WERI-Rb-1 (cell line): ENCODE measurements around the gene EEFSEC.
A peak's percentile ranks its signal among the peaks of the same experiment; 100 is the strongest.

Source experiments
- DNase-seq: peaks from one replicate; pipeline ENCODE4 v3.0.0-alpha.2; 2020
- H3K27ac ChIP-seq: fragments of 250-450 bp; sonication (Bioruptor Pico); 2 replicates; pipeline ENCODE4 v1.5.1; 2020; ENCODE audit warnings: mild to moderate bottlenecking, moderate library complexity
- H3K27me3 ChIP-seq: fragments of 250-450 bp; sonication (Bioruptor Pico); 2 replicates; pipeline ENCODE4 v1.5.1; 2021; ENCODE audit warnings: mild to moderate bottlenecking, low read depth, moderate library complexity; ENCODE audit not compliant: insufficient read depth, severe bottlenecking
- H3K36me3 ChIP-seq: fragments of 250-450 bp; sonication (Bioruptor Pico); 2 replicates; pipeline ENCODE4 v1.5.1; 2020; ENCODE audit warnings: mild to moderate bottlenecking, moderate library complexity
- H3K4me3 ChIP-seq: 2 replicates; pipeline ENCODE4 v1.5.1; 2011; ENCODE audit warnings: low read depth, mild to moderate bottlenecking, control low read depth, low read length
- H3K9me3 ChIP-seq: fragments of 250-450 bp; sonication (Bioruptor Pico); 2 replicates; pipeline ENCODE4 v1.5.1; 2021; ENCODE audit warnings: mild to moderate bottlenecking, moderate library complexity; ENCODE audit not compliant: severe bottlenecking
- TF ChIP-seq, protein P1 (sequence below): IDR thresholded peaks from 2 replicates; pipeline ENCODE4 v1.5.1; 2011; ENCODE audit warnings: low read depth, mild to moderate bottlenecking, control low read depth, inconsistent platforms, low read length

The EEFSEC gene

DNA sequence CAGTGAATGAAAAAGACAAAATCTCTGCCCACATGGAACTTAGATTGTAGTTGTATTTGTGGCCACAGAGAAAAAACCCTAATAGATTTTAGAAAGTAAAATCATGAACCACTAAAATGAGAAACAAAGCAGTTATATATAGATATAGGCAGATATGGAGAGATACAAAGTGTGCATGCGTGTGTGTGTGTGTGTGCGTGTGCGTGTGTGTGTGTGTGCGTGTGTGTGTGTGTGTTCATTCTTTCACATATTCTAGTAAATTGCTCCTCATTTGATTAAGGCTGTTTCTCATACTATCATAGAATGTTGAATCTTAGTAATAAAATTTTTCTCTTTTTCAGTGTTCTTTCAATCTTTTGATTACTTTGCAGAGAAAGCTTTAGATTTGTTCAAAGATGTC lies 194.8 kb downstream of the EEFSEC start:
- no peak overlapping the region for H3K4me3 ChIP-seq
- H3K27ac ChIP-seq: no peak overlapping the region; the same call in 1 of the 2 replicates
- no peaks in the 10 kb centered on the region for H3K9me3 ChIP-seq
- 0 out of 2 replicates have a peak, but pooled peaks cover 4% of the 10 kb centered on the region for H3K36me3 ChIP-seq
- TF ChIP-seq, protein P1, sequence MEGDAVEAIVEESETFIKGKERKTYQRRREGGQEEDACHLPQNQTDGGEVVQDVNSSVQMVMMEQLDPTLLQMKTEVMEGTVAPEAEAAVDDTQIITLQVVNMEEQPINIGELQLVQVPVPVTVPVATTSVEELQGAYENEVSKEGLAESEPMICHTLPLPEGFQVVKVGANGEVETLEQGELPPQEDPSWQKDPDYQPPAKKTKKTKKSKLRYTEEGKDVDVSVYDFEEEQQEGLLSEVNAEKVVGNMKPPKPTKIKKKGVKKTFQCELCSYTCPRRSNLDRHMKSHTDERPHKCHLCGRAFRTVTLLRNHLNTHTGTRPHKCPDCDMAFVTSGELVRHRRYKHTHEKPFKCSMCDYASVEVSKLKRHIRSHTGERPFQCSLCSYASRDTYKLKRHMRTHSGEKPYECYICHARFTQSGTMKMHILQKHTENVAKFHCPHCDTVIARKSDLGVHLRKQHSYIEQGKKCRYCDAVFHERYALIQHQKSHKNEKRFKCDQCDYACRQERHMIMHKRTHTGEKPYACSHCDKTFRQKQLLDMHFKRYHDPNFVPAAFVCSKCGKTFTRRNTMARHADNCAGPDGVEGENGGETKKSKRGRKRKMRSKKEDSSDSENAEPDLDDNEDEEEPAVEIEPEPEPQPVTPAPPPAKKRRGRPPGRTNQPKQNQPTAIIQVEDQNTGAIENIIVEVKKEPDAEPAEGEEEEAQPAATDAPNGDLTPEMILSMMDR: no peak
- H3K27me3 ChIP-seq: no peaks in the 10 kb centered on the region
- DNase-seq: no peak

DNA sequence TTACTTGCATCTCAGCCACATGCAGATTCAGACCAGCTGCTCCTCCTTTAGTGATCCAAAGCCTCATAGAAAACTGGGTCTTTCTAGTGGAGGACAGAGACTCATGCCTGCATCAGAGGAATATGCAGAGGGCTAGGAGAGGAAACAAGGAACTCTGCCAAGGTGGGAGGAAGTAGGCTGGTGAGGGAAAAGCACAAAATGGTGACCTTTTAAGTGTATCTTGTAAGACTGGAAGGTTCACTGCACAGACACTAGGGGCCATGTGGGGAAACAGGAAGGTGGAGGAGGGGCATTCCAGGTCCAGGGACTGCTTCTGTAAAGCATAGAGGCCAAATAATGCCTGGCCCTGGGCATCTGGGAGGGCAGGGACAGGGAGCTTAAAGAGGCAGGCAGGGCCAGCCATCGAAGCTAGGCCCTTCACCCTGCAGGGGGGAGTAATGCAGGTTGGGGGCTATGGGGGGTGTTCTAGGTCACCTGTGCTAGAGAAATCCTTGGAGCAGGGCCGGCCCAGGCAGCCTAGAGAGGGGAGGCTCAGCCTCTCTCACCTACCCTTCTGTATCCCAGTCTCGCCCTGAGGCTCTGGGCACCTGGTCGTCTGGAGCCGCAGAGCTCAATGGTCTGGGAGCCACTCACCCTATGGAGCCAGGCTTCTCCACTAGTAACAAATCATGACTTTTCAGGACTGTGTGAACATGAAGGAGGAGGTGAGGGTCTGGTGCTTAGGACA lies 195.7 kb downstream of the EEFSEC start:
- peak overlapping the region; percentile 35 for H3K27ac ChIP-seq
- H3K4me3 ChIP-seq: no peak overlapping the region
- no peaks in the 10 kb centered on the region for H3K9me3 ChIP-seq
- DNase-seq: peak; percentile 50
- H3K36me3 ChIP-seq: 0 out of 2 replicates have a peak, but pooled peaks cover 4% of the 10 kb centered on the region
- H3K27me3 ChIP-seq: no peaks in the 10 kb centered on the region
- TF ChIP-seq, protein P1: no peak

DNA sequence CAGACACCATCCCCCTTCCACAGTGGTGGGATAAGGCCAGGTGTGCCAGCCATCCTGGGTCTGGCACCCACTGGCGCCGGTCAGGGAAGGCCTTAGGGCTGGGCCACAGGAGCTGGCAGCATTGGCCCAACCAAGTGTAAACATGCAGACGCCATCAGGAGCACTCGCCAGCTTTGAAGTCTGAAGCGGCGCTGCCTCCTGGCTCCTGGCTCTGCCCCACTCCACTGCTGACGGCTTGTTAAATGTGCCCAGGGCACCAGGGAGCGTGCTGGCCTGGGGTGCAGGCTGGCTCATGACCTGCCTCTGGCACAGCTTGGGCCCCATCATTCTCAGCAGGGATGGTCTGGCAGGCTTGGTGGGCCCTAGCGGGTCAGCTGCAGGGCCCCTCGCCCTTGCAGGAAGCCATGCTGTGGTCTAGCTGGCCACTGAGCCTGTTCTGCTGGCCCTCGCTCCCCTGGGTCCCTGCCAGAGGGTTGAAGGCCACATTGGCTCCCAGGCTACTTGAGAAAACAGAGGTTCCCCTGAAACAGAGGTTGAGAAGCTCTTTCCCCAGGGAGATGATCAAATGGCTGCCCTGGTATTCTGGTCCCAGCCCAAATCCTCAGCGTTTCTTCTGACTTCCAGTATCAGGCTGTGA lies 196.8 kb downstream of the EEFSEC start:
- Histone ChIP-seq H3K4me3 (no peak overlapping the region), H3K27ac (no peak overlapping the region), H3K9me3 (no peaks in the 10 kb centered on the region), H3K27me3 (no peaks in the 10 kb centered on the region), H3K36me3 (no peaks in the 10 kb centered on the region)
- DNase-seq: no peak
- TF ChIP-seq, protein P1: no peak

DNA sequence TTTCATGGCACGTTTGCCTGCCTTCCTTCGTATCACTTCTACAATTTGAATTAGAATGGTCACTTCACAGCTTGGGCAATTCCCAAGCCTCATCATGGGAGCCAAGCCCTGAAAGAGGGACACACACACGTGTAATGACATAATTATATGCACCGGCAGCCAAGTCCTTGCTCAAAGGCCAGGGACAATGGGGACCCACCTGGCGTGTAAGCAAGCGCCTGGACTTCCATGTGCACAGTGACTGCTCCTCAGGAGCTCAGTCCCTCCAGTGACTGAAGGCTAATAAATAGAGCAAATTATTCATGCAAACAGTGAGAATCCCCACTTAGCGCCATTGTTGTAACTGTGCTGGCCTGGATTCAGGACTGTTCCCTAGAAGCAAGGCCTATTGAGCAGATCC lies 198.3 kb downstream of the EEFSEC start:
- Histone ChIP-seq H3K4me3 (no peak overlapping the region), H3K9me3 (no peaks in the 10 kb centered on the region), H3K27me3 (no peaks in the 10 kb centered on the region), H3K27ac (no peak overlapping the region), H3K36me3 (no peaks in the 10 kb centered on the region)
- TF ChIP-seq, protein P1: no peak
- DNase-seq: no peak

DNA sequence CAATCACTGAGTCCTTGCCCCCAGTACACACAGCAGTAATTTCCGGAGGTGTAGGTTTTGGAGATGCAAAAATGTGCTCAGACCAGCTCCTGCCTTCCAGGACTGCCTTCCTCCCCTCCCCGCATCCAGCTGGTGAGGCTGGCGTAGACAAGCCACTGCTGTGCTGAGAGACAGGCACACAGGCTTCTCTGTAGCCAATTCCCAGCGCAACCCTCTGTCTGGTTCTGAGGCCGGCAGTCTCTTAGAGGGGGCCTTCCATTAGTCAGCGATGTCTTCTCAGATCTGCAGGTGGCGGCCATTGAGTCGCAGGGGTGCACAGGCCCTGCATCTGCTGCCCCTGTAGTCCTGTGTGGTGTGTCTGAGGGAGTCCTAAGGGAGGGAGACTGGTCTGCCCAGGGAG lies 199.0 kb downstream of the EEFSEC start:
- no peaks in the 10 kb centered on the region for H3K27me3 ChIP-seq
- no peaks in the 10 kb centered on the region for H3K9me3 ChIP-seq
- no peak for DNase-seq
- H3K27ac ChIP-seq: no peak overlapping the region
- TF ChIP-seq, protein P1: no peak
- H3K36me3 ChIP-seq: no peaks in the 10 kb centered on the region
- H3K4me3 ChIP-seq: no peak overlapping the region
